ENCODE measurements around the gene NARS2.
A peak's percentile ranks its signal among the peaks of the same experiment; 100 is the strongest.
"Not testable (repeated sequence)": the region's sequence is repeated elsewhere in the genome, so short reads cannot be mapped to it uniquely, and the experiment has no call there.

Gene NARS2

DNA sequence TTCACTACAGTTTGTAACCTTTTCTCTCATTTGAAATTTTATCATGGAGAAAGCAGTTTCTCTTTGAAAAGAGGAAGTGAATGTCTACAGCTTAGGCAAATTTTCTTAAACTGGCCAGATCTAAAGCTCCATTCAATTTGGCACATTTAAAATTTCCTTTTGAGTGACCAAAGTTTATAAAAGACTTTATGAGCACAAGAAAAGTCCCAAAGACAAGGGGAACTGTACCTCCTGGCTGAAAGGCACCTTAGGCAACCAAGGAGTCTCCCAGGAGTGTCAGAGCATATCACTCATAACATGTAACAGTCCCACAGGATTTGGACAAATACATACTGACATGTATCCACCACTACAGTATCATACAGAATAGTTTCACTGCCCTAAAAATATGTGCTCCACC is 41.3 kb downstream of the NARS2 start:
- peak; percentile 28 for DNase-seq (ENCODE audit: low read depth)
- TF ChIP-seq, protein P1, sequence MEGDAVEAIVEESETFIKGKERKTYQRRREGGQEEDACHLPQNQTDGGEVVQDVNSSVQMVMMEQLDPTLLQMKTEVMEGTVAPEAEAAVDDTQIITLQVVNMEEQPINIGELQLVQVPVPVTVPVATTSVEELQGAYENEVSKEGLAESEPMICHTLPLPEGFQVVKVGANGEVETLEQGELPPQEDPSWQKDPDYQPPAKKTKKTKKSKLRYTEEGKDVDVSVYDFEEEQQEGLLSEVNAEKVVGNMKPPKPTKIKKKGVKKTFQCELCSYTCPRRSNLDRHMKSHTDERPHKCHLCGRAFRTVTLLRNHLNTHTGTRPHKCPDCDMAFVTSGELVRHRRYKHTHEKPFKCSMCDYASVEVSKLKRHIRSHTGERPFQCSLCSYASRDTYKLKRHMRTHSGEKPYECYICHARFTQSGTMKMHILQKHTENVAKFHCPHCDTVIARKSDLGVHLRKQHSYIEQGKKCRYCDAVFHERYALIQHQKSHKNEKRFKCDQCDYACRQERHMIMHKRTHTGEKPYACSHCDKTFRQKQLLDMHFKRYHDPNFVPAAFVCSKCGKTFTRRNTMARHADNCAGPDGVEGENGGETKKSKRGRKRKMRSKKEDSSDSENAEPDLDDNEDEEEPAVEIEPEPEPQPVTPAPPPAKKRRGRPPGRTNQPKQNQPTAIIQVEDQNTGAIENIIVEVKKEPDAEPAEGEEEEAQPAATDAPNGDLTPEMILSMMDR (IDR thresholded peaks at IDR 0.05; ENCODE audit: insufficient read depth, low read depth, low read length, missing control alignments), result no peak
- no peak overlapping the region for H3K4me3 ChIP-seq (ENCODE audit: low read depth, low read length)

GRCh38 chr11:78532991-78533390 is 41.7 kb downstream of the NARS2 start:
- TF ChIP-seq, protein P1 (IDR thresholded peaks at IDR 0.05; ENCODE audit: insufficient read depth, low read depth, low read length, missing control alignments), result no peak
- no peak for DNase-seq (ENCODE audit: low read depth)
- no peak overlapping the region for H3K4me3 ChIP-seq (ENCODE audit: low read depth, low read length)

GRCh38 chr11:78526497-78527146 is 48.0 kb downstream of the NARS2 start:
- DNase-seq (ENCODE audit: low read depth), result no peak
- TF ChIP-seq, protein P1 (IDR thresholded peaks at IDR 0.05; ENCODE audit: insufficient read depth, low read depth, low read length, missing control alignments), result no peak
- no peak overlapping the region for H3K4me3 ChIP-seq (ENCODE audit: low read depth, low read length)

GRCh38 chr11:78525720-78526119 is 48.9 kb downstream of the NARS2 start:
- no peak for DNase-seq (ENCODE audit: low read depth)
- no peak overlapping the region for H3K4me3 ChIP-seq (ENCODE audit: low read depth, low read length)
- TF ChIP-seq, protein P1 (IDR thresholded peaks at IDR 0.05; ENCODE audit: insufficient read depth, low read depth, low read length, missing control alignments), result no peak

- TF ChIP-seq, protein P1 (IDR thresholded peaks at IDR 0.05; ENCODE audit: insufficient read depth, low read depth, low read length, missing control alignments), result no peak
- no peak for DNase-seq (ENCODE audit: low read depth)
- no peak overlapping the region for H3K4me3 ChIP-seq (ENCODE audit: low read depth, low read length)
Observed at GRCh38 chr11:78520230-78520629, 54.4 kb downstream of the NARS2 start.

DNA sequence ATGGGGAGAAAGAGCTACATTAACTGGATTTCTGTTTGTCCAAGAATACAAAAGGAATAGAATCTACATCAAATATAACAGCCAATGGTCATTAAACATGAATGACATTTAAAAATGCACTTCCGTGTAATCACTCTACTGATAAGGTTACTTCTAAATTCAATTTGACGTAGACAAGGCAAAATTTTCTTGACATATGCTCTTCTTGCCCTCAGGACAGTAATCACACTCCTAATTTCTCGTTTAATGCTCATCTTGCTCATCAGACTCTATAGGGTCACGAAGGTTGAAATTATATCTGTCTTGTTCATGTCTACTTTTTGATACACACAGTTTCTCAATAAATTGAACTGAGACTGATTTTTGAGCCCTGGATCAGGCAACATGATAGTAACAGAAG is 58.4 kb downstream of the NARS2 start:
- DNase-seq (ENCODE audit: low read depth), result no peak
- TF ChIP-seq, protein P1 (IDR thresholded peaks at IDR 0.05; ENCODE audit: insufficient read depth, low read depth, low read length, missing control alignments), result no peak
- no peak overlapping the region for H3K4me3 ChIP-seq (ENCODE audit: low read depth, low read length)

GRCh38 chr11:78514922-78515502 is 59.7 kb downstream of the NARS2 start:
- TF ChIP-seq, protein P1 (IDR thresholded peaks at IDR 0.05; ENCODE audit: insufficient read depth, low read depth, low read length, missing control alignments), result no peak
- H3K4me3 ChIP-seq (ENCODE audit: low read depth, low read length), result no peak overlapping the region
- DNase-seq (ENCODE audit: low read depth), result no peak

DNA sequence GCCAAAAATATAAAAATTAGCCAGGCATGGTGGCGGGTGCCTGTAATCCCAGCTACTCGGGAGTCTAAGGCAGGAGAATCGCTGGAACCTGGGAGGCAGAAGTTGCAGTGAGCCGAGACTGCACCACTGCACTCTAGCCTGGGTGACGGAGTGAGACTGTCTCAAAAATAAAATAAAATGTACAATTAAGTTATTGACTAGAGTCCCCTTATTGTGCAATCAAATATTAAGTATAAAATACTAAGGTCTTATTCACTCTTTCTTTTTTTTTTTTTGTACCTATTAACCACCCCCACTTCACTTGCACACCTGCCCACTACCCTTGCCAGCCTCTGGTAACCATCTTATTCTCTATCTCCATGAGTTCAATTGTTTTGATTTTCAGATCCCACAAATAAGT is 61.6 kb downstream of the NARS2 start:
- H3K4me3 ChIP-seq (ENCODE audit: low read depth, low read length); DNase-seq (ENCODE audit: low read depth): not testable (repeated sequence)

Measured in GM12865 (cell line).